ENCODE data around the gene AMMECR1L. TPM values are rescaled to one million over a fixed set of nuclear protein-coding genes. Genes with fewer than 3 reads are reported as not detected.
A peak's percentile ranks its signal among the peaks of the same experiment; 100 is the strongest.

The AMMECR1L gene
- total RNA-seq, 1 experiment from 2014 or later, result 26.0 TPM

DNA sequence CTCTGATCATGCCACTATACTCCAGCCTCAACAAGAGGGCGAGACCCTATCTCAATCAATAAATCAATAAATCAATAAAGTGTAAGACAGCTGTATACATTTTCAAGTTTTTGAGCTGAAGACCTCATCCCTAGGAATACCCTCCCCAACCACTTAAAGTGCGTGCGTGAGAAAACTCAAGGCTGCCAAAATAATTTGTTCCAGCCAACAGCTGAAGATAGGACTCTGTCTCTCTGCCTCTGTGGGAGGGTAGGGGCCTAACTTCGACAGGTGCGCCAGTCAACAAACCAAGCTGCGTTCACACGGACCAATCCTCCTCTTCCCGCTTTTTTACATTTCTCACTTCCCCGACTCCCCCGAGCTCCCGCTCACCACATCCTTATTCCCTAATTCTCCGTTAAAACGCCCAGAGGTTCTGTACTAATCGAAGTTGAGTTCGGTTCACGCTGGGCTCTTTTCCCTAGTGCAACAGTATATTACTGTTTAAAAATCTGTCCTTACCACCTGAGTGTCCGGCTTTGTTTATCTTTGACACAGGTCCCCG lies 28.4 kb downstream of the AMMECR1L start:
- intact Hi-C loops (cut with micrococcal nuclease; ENCODE audit: unreplicated experiment), result no loop called here
- peaks cover 18% of the 10 kb centered on the region for H3K4me1 ChIP-seq (ENCODE audit: insufficient read depth, low read length, poor library complexity, severe bottlenecking)
- DNase-seq (ENCODE audit: low spot score), result peak; percentile 42
- BruUV-seq (replicated peaks), result TSS peak; percentile 66
- ChIA-PET CTCF (interaction anchor here (0.6 kb wide), 1 partner anchor 104 kb away, joined by 3 read pairs; no protein-coding TSS in a partner anchor), POLR2A (ENCODE audit: low non-redundant PET) (interaction anchor here (0.6 kb wide), 1 partner anchor 20 kb away, joined by 5 read pairs; no protein-coding TSS in a partner anchor)
- TF ChIP-seq, protein P1, sequence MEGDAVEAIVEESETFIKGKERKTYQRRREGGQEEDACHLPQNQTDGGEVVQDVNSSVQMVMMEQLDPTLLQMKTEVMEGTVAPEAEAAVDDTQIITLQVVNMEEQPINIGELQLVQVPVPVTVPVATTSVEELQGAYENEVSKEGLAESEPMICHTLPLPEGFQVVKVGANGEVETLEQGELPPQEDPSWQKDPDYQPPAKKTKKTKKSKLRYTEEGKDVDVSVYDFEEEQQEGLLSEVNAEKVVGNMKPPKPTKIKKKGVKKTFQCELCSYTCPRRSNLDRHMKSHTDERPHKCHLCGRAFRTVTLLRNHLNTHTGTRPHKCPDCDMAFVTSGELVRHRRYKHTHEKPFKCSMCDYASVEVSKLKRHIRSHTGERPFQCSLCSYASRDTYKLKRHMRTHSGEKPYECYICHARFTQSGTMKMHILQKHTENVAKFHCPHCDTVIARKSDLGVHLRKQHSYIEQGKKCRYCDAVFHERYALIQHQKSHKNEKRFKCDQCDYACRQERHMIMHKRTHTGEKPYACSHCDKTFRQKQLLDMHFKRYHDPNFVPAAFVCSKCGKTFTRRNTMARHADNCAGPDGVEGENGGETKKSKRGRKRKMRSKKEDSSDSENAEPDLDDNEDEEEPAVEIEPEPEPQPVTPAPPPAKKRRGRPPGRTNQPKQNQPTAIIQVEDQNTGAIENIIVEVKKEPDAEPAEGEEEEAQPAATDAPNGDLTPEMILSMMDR (conservative IDR thresholded peaks at IDR 0.05; ENCODE audit: low read depth, low read length), result no peak
- TF ChIP-seq EZH2 (IDR thresholded peaks at IDR 0.05; ENCODE audit: borderline replicate concordance, low read depth, low read length, poor library complexity, severe bottlenecking), result no peak
- H3K9me3 ChIP-seq (ENCODE audit: low read depth, low read length, poor library complexity, severe bottlenecking), result no peaks in the 10 kb centered on the region
- H3K36me3 ChIP-seq (ENCODE audit: insufficient read depth, low read length, poor library complexity, severe bottlenecking), result peaks cover 13% of the 10 kb centered on the region
- peak overlapping the region; percentile 99 for H3K4me3 ChIP-seq (ENCODE audit: low read depth, low read length, poor library complexity, severe bottlenecking)
- H3K27me3 ChIP-seq (replicated peaks; ENCODE audit: insufficient read depth, low read depth, low read length, poor library complexity), result no peaks in the 10 kb centered on the region
- H3K27ac ChIP-seq (ENCODE audit: low read depth, low read length, poor library complexity, severe bottlenecking), result peak overlapping the region; percentile 89

DNA sequence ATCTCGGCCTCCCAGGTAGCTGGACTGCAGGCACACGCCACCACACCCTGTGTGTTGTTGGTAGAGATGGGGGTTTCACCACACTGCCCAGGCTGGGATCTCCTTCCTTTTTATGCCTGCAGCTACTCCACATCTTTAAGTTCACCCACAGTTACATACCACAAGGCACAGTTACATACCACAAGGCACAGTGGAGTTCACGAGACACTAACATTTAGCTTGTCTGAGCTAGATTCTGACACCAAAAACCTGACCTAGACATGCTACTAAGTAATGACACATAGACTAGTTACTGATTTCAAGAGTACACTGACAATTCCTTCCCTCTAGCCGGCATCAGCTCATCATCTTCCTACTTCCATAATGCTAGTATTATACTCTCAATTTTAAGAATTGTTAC lies 32.1 kb downstream of the AMMECR1L start:
- no peaks in the 10 kb centered on the region for H3K9me3 ChIP-seq (ENCODE audit: low read depth, low read length, poor library complexity, severe bottlenecking)
- no peaks in the 10 kb centered on the region for H3K27me3 ChIP-seq (replicated peaks; ENCODE audit: insufficient read depth, low read depth, low read length, poor library complexity)
- DNase-seq (ENCODE audit: low spot score), result no peak
- intact Hi-C loops (cut with micrococcal nuclease; ENCODE audit: unreplicated experiment), result no loop called here
- POLR2A ChIA-PET (ENCODE audit: low non-redundant PET), result no interaction called here
- H3K4me1 ChIP-seq (ENCODE audit: insufficient read depth, low read length, poor library complexity, severe bottlenecking), result peaks cover 8% of the 10 kb centered on the region
- no peak overlapping the region for H3K27ac ChIP-seq (ENCODE audit: low read depth, low read length, poor library complexity, severe bottlenecking)
- TF ChIP-seq, protein P1 (conservative IDR thresholded peaks at IDR 0.05; ENCODE audit: low read depth, low read length), result no peak
- no peak for TF ChIP-seq EZH2 (IDR thresholded peaks at IDR 0.05; ENCODE audit: borderline replicate concordance, low read depth, low read length, poor library complexity, severe bottlenecking)
- no peak overlapping the region for H3K4me3 ChIP-seq (ENCODE audit: low read depth, low read length, poor library complexity, severe bottlenecking)
- BruUV-seq (replicated peaks), result no TSS peak
- H3K36me3 ChIP-seq (ENCODE audit: insufficient read depth, low read length, poor library complexity, severe bottlenecking), result peaks cover 45% of the 10 kb centered on the region
- CTCF ChIA-PET, result no interaction called here

DNA sequence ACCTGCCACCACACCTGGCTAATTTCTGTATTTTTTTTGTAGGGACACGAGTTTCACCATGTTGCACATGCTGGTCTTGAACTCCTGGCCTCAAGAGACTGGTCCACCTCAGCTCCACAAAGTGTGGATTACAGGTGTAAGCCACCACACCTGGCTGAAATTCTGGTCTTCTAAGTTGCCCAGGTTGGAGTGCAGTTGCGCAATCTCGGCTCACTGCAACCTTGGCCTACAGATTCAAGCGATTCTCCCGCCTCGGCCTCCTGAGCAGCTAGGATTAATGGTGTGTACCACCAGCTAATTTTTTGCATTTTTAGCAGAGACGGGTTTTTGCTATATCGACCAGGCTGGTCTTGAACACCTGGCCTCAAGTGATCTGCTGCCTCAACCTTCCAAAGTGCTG lies 33.4 kb downstream of the AMMECR1L start:
- no TSS peak for BruUV-seq (replicated peaks)
- TF ChIP-seq, protein P1 (conservative IDR thresholded peaks at IDR 0.05; ENCODE audit: low read depth, low read length), result no peak
- no peak for TF ChIP-seq EZH2 (IDR thresholded peaks at IDR 0.05; ENCODE audit: borderline replicate concordance, low read depth, low read length, poor library complexity, severe bottlenecking)
- no peak for DNase-seq (ENCODE audit: low spot score)
- Histone ChIP-seq H3K4me3 (ENCODE audit: low read depth, low read length, poor library complexity, severe bottlenecking) (no peak overlapping the region), H3K27me3 (replicated peaks; ENCODE audit: insufficient read depth, low read depth, low read length, poor library complexity) (no peaks in the 10 kb centered on the region), H3K4me1 (ENCODE audit: insufficient read depth, low read length, poor library complexity, severe bottlenecking) (peaks cover 8% of the 10 kb centered on the region), H3K36me3 (ENCODE audit: insufficient read depth, low read length, poor library complexity, severe bottlenecking) (peaks cover 54% of the 10 kb centered on the region), H3K9me3 (ENCODE audit: low read depth, low read length, poor library complexity, severe bottlenecking) (no peaks in the 10 kb centered on the region), H3K27ac (ENCODE audit: low read depth, low read length, poor library complexity, severe bottlenecking) (no peak overlapping the region)
- POLR2A ChIA-PET (ENCODE audit: low non-redundant PET), result no interaction called here
- CTCF ChIA-PET, result no interaction called here
- intact Hi-C loops (cut with micrococcal nuclease; ENCODE audit: unreplicated experiment), result no loop called here
